Measurements from ENCODE around the gene GTSF1L. TPM values are rescaled to one million over a fixed set of nuclear protein-coding genes. Genes with fewer than 3 reads are reported as not detected.

Gene GTSF1L
- total RNA-seq: not detected

- TF ChIP-seq CTCF (IDR thresholded peaks at IDR 0.05) (no peak), POLR2A (IDR thresholded peaks at IDR 0.05) (no peak), POLR2AphosphoS5 (IDR thresholded peaks at IDR 0.05) (no peak), EP300 (IDR thresholded peaks at IDR 0.05) (no peak)
- Histone ChIP-seq H3K9me3 (no peaks in the 10 kb centered on the region), H3K27me3 (no peaks in the 10 kb centered on the region), H3K27ac (no peak within 1 kb of the TSS), H3K4me1 (no peaks in the 10 kb centered on the region), H3K4me3 (no peak within 1 kb of the TSS), H3K36me3 (no peaks in the 10 kb centered on the region)
- ATAC-seq (ENCODE audit: low FRiP score in 2 of 2) (no peak), DNase-seq (no peak)
- WGBS, 2 donors: 76 to 85% methylated on average over 11 of the region's 11 CpGs
Observed at GRCh38 chr20:43726811-43727338, at the start of gene GTSF1L. Gene GTSF1L, minus strand, starts transcription at chr20:43727002. Its CDS starts 308 bp downstream, at chr20:43726694.

DNA sequence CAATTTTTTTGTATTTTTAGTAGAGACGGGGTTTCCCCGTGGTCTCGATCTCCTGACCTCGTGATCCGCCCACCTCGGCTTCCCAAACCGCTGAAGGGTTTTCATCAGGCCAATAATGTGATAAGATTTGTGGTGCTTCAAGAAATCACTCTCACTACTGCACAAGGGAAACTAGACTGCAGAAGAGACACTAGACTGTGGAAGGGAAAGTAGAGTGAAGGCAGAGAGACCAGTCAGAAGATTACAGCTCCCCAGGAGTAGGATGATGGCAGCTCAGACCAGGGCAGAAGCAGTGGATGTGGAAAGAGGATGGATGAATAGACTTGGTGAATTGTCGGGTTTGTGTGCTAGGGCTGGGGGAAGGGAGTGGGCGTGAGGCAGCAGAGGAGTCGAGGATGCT, 48.0 kb upstream of the GTSF1L start:
- Histone ChIP-seq H3K27ac (no peak overlapping the region), H3K4me1 (no peaks in the 10 kb centered on the region), H3K27me3 (no peaks in the 10 kb centered on the region), H3K9me3 (peaks cover 4 to 22% (median 6%) of the 10 kb centered on the region in 4 donors), H3K36me3 (no peaks in the 10 kb centered on the region), H3K4me3 (no peak overlapping the region)
- WGBS, 2 donors: 85 to 86% methylated on average over 10 of the region's 10 CpGs
- no peak for DNase-seq
- no peak for TF ChIP-seq EP300 (IDR thresholded peaks at IDR 0.05)
- no peak for ATAC-seq (ENCODE audit: low FRiP score in 2 of 2)

DNA sequence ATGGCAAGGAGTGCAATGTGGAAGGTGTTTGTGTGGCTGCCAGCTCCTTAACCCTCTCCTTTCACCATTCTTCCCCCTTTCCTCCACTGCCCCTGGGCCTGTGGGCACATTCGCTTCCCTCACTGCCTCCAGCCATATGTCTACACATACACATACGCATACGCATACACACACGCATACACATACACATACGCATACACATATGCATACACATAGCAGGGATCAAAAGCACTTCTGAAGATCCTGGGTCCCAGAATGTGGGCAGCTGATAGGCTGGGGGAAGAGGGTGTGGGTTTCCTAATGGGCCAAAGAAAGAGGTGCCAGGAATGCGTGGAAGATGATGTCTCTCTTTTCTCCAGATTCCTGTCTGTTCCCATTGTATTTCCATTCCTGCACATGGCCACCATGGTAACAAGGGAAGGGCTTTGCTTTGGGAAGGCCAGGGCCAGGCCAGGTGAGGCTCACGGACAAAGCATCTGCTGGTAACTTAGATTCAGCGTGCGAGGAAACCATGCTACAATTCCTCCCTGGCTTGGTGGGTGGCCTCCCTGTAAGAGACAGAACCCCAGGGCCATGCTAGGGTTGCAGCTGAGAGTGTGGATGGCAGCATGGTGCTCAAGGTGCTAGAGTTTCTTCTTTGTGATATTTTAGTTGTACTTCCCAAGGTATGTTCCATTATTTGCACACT, 44.8 kb upstream of the GTSF1L start:
- Histone ChIP-seq H3K36me3 (no peaks in the 10 kb centered on the region), H3K27ac (no peak overlapping the region), H3K27me3 (no peaks in the 10 kb centered on the region), H3K9me3 (no peaks in the 10 kb centered on the region), H3K4me1 (no peaks in the 10 kb centered on the region), H3K4me3 (no peak overlapping the region)
- TF ChIP-seq EP300 (IDR thresholded peaks at IDR 0.05): no peak
- TF ChIP-seq POLR2A (IDR thresholded peaks at IDR 0.05): no peak
- no peak for TF ChIP-seq CTCF (IDR thresholded peaks at IDR 0.05)
- TF ChIP-seq POLR2AphosphoS5 (IDR thresholded peaks at IDR 0.05): no peak
- 94 to 97% methylated on average over 9 of the region's 9 CpGs for WGBS, 2 donors
- DNase-seq (no peak), ATAC-seq (ENCODE audit: low FRiP score in 2 of 2) (no peak)

DNA sequence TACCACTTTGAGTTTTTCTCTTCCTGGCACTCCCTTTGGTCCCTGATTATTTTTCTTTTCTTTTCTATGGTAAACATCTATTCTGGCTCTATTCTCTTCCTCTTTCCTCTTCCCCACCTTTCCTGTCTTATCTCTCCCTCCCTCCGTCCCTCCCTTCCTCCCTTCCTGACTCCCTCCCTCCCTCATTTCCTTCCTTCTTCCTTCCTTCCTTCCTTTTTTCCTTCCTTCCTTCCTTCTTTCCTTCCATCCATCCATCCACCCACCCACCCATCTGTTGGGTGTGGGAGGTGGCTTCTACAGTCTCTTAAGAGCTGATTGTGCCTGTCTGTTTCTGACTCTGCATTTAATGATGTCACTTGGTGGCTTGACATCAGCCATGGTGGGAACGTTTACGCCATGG, 43.5 kb upstream of the GTSF1L start:
- Histone ChIP-seq H3K4me1 (no peaks in the 10 kb centered on the region), H3K27me3 (no peaks in the 10 kb centered on the region), H3K27ac (no peak overlapping the region), H3K9me3 (no peaks in the 10 kb centered on the region), H3K36me3 (no peaks in the 10 kb centered on the region), H3K4me3 (no peak overlapping the region)
- WGBS, 2 donors: 59 to 60% methylated on average over 3 of the region's 3 CpGs
- ATAC-seq (ENCODE audit: low FRiP score in 2 of 2) (no peak), DNase-seq (no peak)
- TF ChIP-seq CTCF (IDR thresholded peaks at IDR 0.05) (no peak), POLR2A (IDR thresholded peaks at IDR 0.05) (no peak), POLR2AphosphoS5 (IDR thresholded peaks at IDR 0.05) (no peak), EP300 (IDR thresholded peaks at IDR 0.05) (no peak)

GRCh38 chr20:43767686-43768474, 41.1 kb upstream of the GTSF1L start:
- H3K36me3 ChIP-seq: no peaks in the 10 kb centered on the region
- no peak overlapping the region for H3K27ac ChIP-seq
- no peaks in the 10 kb centered on the region for H3K9me3 ChIP-seq
- H3K4me3 ChIP-seq: no peak overlapping the region
- no peaks in the 10 kb centered on the region for H3K27me3 ChIP-seq
- DNase-seq: no peak
- WGBS, 2 donors: 58 to 59% methylated on average over 5 of the region's 5 CpGs
- no peaks in the 10 kb centered on the region for H3K4me1 ChIP-seq
- TF ChIP-seq CTCF (IDR thresholded peaks at IDR 0.05) (no peak), POLR2AphosphoS5 (IDR thresholded peaks at IDR 0.05) (no peak), POLR2A (IDR thresholded peaks at IDR 0.05) (no peak), EP300 (IDR thresholded peaks at IDR 0.05) (no peak)
- ATAC-seq (ENCODE audit: low FRiP score in 2 of 2): no peak

Measured in upper lobe of left lung (tissue), 6 donors.